ENCODE measurements around the gene FOS. TPM values are rescaled to one million over a fixed set of nuclear protein-coding genes. Genes with fewer than 3 reads are reported as not detected.
A peak's percentile ranks its signal among the peaks of the same experiment; 100 is the strongest.

FOS gene
- total and polyA plus RNA-seq, 2 of the 4 experiments (the other 2 are of a cell fraction), result 53.6 to 171 TPM

DNA sequence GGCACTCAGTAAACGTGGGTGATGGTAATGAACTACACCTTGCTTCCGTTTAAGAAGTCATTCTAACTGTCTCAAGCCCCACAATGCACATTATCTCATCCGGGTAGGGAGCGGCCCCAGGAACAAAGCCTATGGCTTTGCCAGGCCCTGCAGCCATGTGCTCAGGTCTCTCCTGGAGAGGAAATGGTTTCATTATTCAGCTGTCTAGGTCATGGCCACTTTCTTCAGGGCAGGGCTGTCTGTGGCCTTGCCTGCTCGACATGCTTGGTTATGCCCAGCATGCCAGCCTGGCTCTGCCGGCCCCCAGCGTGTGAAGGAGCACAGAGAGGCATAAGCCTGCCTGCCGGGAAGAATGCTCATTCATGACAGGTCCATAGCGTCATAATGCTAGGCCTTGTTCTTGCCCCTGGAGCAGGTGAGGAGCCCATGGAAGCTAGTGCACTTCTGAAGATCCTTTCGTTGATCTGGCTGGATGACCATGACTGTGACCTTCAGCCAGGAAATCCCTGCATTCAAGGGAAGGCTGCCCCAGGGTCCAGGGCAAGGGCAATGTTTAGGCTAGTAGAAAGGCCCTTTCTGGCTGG, 26.3 kb upstream of the FOS start:
- POLR2A ChIA-PET (ENCODE audit: unreplicated experiment), result no interaction called here
- Histone ChIP-seq H3K27ac (ENCODE audit: insufficient read depth, low read length) (no peak overlapping the region), H2AK5ac (ENCODE audit: low read depth, low read length) (no peak overlapping the region), H2BK20ac (ENCODE audit: low read depth, low read length) (no peak overlapping the region), H2AK9ac (replicated peaks; ENCODE audit: low read depth, low read length, poor library complexity) (no peak overlapping the region), H2BK120ac (ENCODE audit: low read depth, low read length) (no peak overlapping the region), H4K8ac (ENCODE audit: low read depth in 2 of 2, low read length in 2 of 2) (no peak overlapping the region), H2AFZ (replicated peaks; ENCODE audit: low read length, poor library complexity) (peak overlapping the region; percentile 67), H3K27me3 (ENCODE audit: control insufficient read depth, insufficient read depth, low read length) (no peaks in the 10 kb centered on the region; the same call in 1 of the 2 replicates), H3K4me1 (ENCODE audit: control insufficient read depth, insufficient read depth, low read length) (no peaks in the 10 kb centered on the region), H3K36me3 (ENCODE audit: control insufficient read depth, insufficient read depth, low read length) (no peaks in the 10 kb centered on the region), H3K4ac (ENCODE audit: low read depth, low read length) (no peak overlapping the region), H4K91ac (ENCODE audit: insufficient read depth, low read depth, low read length) (no peak overlapping the region), H3K9ac (ENCODE audit: low read depth, low read length) (no peak overlapping the region), H4K5ac (ENCODE audit: low read depth, low read length) (no peak overlapping the region), H3K56ac (ENCODE audit: extremely low read depth, insufficient read depth, low read length) (no peak overlapping the region), H4K20me1 (ENCODE audit: insufficient read depth, low read length) (no peaks in the 10 kb centered on the region), H3K4me2 (ENCODE audit: low read depth, low read length) (no peak overlapping the region), H3K79me1 (ENCODE audit: low read depth in 1 of 2, low read length in 2 of 2) (no peaks in the 10 kb centered on the region), H3K4me3 (ENCODE audit: insufficient read depth, low read depth, low read length) (no peak overlapping the region), H3K23ac (ENCODE audit: low read depth, low read length) (no peak overlapping the region), H2BK5ac (ENCODE audit: low read depth, low read length, poor library complexity, severe bottlenecking) (no peak overlapping the region), H3K9me1 (ENCODE audit: insufficient read depth, low read length) (no peaks in the 10 kb centered on the region), H3K14ac (replicated peaks; ENCODE audit: low read depth, low read length) (no peak overlapping the region), H3K9me3 (ENCODE audit: control insufficient read depth, insufficient read depth, low read length) (no peaks in the 10 kb centered on the region), H2BK15ac (ENCODE audit: low read depth, low read length) (no peak overlapping the region), H3K18ac (ENCODE audit: low read depth, low read length) (no peak overlapping the region)
- 93% methylated on average over 2 of the region's 10 CpGs; no CpG with 5 or more reads in 1 of the 2 experiments for WGBS, 2 experiments (ENCODE audit: extremely low coverage in 2 of 2, insufficient read length in 1 of 2)
- intact Hi-C loops (cut with micrococcal nuclease) (no loop called here), in situ Hi-C loops (cut with MboI; ENCODE audit: low sequenced_read_pairs) (no loop called here), dilution Hi-C loops (cut with HindIII; ENCODE audit: low sequenced_read_pairs, unreplicated experiment) (no loop called here)
- no peak for ATAC-seq (ENCODE audit: low read depth)
- TF ChIP-seq CHD1 (IDR thresholded peaks at IDR 0.05; ENCODE audit: low read depth, low read length) (no peak), RCOR1 (IDR thresholded peaks at IDR 0.05; ENCODE audit: insufficient replicate concordance, low read length) (no peak), RFX5 (IDR thresholded peaks at IDR 0.05; ENCODE audit: low read depth, low read length) (no peak), BHLHE40 (IDR thresholded peaks at IDR 0.05; ENCODE audit: low read depth, low read length) (no peak), NFE2L2 (IDR thresholded peaks at IDR 0.05; ENCODE audit: low read depth, low read length) (no peak), MAZ (IDR thresholded peaks at IDR 0.05; ENCODE audit: borderline replicate concordance, low read depth, low read length) (no peak), POLR2A (IDR thresholded peaks at IDR 0.05; ENCODE audit: low read depth, low read length) (no peak), CEBPB (IDR thresholded peaks at IDR 0.05; ENCODE audit: low read depth, low read length) (no peak)
- TF ChIP-seq, protein P1, sequence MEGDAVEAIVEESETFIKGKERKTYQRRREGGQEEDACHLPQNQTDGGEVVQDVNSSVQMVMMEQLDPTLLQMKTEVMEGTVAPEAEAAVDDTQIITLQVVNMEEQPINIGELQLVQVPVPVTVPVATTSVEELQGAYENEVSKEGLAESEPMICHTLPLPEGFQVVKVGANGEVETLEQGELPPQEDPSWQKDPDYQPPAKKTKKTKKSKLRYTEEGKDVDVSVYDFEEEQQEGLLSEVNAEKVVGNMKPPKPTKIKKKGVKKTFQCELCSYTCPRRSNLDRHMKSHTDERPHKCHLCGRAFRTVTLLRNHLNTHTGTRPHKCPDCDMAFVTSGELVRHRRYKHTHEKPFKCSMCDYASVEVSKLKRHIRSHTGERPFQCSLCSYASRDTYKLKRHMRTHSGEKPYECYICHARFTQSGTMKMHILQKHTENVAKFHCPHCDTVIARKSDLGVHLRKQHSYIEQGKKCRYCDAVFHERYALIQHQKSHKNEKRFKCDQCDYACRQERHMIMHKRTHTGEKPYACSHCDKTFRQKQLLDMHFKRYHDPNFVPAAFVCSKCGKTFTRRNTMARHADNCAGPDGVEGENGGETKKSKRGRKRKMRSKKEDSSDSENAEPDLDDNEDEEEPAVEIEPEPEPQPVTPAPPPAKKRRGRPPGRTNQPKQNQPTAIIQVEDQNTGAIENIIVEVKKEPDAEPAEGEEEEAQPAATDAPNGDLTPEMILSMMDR (conservative IDR thresholded peaks at IDR 0.05; ENCODE audit: low read depth, low read length), result no peak
- no TSS peak for BruUV-seq (replicated peaks)
- no peak for DNase-seq
- CTCF ChIA-PET, result interaction anchor here (0.6 kb wide), 1 partner anchor 71 kb away, joined by 3 read pairs; no protein-coding TSS in a partner anchor

Measured in IMR-90 (cell line).